NCI-H460 (cell line): ENCODE measurements around the gene NRCAM. TPM values are rescaled to one million over a fixed set of nuclear protein-coding genes. Genes with fewer than 3 reads are reported as not detected.
"Not testable (repeated sequence)": the region's sequence is repeated elsewhere in the genome, so short reads cannot be mapped to it uniquely, and the experiment has no call there.

ENCODE experiments used
- DNase-seq: peaks from one replicate; pipeline ENCODE4 v3.0.0-alpha.2; 2016; ENCODE audit warnings: low read depth; ENCODE audit errors: extremely low read depth
- total RNA-seq: library from RNA; depleted of rRNA; stranded (reverse); fragments of >200 nt; shearing (Covaris generic); gene quantifications from 2 replicates; pipeline ENCODE4 v1.2.3, GENCODE V29; 2014

NRCAM gene
- total RNA-seq, 1 experiment from 2014 or later, result 158 TPM

DNA sequence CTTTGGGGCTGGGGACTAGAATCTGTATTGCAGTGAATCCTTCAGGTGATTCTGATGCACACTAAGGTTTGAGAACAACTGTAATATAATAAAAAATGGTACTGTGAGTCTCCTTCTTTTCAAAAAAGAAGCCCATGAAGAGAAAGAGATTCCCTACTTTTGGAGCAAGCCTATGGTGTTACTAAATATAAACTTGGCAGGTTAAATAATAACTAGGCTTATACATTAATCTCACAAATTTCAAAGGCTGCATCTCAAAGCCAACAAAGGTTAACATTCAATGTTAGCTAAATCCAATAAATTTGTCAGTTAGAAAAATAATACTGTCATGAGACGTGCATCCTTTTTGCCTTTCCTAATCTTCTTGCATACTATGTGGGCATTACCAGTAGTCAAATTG, 166.4 kb downstream of the NRCAM start:
- DNase-seq, result no peak

GRCh38 chr7:108287857-108288256, 168.4 kb downstream of the NRCAM start:
- DNase-seq, result no peak

DNA sequence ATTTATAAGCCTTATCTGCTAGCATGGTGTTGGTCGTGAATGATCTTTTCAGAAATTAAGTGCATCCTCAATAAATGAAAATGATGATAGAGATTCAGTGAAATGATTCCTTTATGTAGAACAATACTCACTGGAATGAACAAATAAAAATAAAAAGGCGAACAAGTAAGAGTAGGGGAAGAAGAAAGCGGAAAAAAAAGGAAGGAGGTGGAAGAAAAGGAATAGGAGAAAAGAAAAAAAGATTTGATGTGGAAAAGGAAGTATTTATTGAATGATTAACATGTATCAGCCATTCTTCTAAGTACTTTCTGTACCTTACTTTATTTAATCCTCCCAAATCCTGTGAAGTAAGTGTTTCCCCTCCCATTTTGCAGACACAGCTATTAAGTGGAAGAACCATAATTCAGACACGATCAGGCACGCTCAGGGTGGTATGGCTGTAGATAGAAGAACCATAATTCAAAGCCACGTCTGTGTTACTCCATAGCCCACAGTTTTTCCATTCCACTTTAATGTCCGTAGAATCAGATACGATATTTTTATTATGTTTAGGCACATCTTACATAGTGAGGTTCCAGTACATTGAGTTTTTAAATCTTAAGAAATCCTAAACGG, 169.8 kb downstream of the NRCAM start:
- no peak for DNase-seq

- no peak for DNase-seq
Measured at GRCh38 chr7:108285778-108286177, 170.5 kb downstream of the NRCAM start.

DNA sequence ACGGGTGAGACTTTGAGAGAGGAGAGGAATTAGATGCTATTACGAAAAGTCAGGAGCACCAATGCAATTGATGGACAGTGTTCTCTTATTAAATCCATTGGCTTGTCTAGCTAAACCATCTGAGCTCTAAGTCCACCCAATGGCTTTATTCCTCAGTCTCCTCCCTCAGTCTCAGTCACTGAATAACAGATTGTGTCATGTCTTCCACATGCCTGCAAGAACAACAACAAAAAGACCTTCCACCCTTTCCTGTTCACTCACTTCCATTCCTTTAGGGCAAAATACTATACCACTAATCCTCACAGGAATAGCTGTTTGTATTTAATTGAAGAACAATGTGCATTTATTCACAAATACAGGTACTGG, 171.2 kb downstream of the NRCAM start:
- no peak for DNase-seq

DNA sequence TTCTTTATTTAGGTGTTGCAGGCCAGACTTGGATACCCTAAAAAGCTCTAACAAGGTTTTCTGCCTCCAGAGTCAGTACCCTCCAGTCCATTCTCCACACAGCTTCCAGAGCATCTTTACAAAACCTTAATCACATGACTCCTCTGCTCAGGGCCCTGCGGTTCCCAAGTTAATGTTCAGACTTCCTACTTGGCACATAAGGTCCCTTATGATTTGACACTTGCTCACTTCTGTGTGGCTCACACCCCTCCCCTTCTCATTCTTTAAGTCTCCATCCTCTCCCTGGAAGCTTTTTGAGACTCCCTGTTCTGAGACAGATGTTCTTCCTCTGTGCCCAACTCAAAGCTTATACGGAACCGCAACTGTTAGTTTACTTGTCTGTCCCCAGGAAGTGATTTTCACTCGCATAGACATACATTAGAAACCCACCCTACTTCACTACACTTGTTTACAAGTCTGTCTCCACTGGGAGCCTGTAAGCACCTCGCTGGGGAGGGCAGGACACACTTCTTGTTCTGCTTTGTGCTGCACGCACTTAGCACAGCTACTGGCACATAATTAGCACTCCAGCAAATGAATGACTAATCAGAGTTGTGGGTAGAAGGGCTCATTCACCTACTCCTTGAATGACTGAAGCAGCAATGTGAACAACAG, 171.8 kb downstream of the NRCAM start:
- no peak for DNase-seq

DNA sequence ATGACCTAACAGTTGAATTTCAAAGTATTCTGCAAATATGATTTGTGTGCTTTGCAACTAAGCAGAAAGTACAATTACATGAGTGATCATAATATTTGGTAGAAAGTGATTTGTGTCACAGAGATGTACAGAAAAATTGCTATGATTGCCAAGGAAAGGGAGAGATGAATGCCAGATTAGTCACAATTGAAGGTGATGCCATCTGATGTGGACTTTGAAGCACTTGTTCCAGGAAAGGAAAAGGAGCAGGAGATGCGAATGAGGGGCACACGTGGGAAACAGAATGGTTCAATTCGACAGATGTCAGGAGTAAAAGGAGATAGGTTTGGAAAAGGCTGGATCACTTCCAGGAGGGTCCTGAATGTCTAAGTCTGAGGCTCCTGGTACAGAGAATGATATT, 173.0 kb downstream of the NRCAM start:
- no peak for DNase-seq

DNA sequence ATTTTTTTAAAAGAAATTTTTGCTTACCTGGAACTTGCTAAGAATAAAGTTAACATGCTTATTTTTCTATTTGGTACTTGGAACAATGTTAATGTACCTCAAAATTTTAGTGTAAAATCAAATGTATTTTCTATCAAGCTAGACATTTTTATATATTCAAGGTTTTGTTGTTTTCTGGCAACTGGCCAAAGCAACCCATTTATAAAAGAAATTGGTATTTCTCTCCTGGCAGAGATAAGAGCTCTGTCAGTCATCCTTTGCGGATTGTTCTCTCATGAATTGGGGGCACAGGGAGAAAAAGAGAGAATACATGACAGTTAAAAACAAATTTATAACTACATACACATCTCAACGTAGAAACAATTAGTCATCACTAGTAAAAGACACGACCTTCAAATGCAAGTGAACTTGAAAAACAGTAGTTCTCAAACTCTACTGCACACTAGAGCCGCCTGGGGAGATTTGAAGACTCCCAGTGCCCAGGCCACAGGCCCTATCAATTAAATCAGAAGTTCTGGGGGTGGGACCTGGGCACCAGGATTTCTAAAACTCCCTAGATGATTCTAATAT, 173.7 kb downstream of the NRCAM start:
- DNase-seq, result no peak

GRCh38 chr7:108280136-108280535, 176.1 kb downstream of the NRCAM start:
- no peak for DNase-seq

- DNase-seq, result no peak
Measured at GRCh38 chr7:108278776-108279175, 177.5 kb downstream of the NRCAM start.

GRCh38 chr7:108278281-108278680, 178.0 kb downstream of the NRCAM start:
- DNase-seq, result no peak

DNA sequence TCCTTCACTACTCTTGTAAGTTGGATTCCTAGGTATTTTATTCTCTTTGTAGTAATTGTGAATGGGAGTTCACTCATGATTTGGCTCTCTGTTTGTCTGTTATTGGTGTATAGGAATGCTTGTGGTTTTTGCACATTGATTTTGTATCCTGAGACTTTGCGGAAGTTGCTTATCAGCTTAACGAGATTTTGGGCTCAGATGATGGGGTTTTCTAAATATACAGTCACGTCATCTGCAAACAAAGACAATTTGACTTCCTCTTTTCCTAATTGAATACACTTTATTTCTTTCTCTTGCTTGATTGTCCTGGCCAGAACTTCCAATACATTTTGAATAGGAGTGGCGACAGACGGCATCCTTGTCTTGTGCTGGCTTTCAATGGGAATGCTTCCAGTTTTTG, 181.8 kb downstream of the NRCAM start:
- DNase-seq, result not testable (repeated sequence)

GRCh38 chr7:108272891-108273290, 183.3 kb downstream of the NRCAM start:
- not testable (repeated sequence) for DNase-seq

DNA sequence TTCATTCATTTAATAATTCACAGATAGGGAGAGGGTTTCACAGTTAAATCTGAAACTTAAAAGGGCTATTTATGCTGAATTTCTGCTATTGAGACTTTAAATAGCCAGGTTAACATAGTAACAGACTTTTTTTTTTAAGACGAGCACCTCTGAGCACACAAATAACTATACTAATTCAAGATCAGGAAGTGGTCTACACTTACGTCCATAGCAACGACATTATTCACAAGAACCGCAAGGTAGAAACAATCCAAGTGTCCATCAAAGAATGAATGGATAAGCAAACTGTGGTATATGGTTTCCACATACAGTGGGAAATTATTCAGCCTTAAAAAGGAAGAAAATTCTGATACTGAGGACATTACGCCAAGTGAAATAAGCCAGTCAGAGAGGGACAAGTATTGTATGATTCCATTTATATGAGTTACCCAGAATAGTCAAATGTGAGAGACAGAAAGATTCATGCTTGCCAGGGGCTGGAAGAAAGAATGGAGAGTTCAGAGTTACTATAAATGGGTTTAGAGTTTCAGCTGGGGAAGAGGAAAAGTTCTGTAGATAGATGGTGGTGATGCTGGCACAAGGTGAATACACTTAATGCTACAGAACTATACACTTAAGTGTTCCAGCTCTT, 185.7 kb downstream of the NRCAM start:
- no peak for DNase-seq

- DNase-seq, result no peak
Measured at GRCh38 chr7:108268200-108268820, 187.9 kb downstream of the NRCAM start.

GRCh38 chr7:108267615-108268014, 188.6 kb downstream of the NRCAM start:
- no peak for DNase-seq

GRCh38 chr7:108266491-108266890, 189.7 kb downstream of the NRCAM start:
- no peak for DNase-seq

- DNase-seq, result no peak
Measured at GRCh38 chr7:108266035-108266434, 190.2 kb downstream of the NRCAM start.

DNA sequence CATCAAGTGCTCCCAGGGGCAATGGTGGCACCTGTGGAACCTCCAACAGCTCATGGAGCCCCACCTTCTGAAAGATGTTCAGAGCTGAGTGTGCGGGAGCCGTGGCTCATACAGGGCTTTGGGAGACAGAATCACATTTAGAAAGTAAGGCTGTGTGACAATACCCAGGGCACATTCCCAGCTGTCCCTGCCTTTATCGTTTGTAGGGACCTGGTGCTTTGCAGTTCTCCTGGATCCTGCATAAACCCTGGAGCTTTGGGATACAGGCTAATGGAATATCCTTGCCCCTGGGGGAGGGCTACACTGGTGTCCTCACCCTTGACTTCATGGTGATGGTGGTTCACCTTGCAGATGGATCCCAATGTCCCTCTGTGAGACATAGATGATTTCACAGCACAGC, 191.2 kb downstream of the NRCAM start:
- no peak for DNase-seq

DNA sequence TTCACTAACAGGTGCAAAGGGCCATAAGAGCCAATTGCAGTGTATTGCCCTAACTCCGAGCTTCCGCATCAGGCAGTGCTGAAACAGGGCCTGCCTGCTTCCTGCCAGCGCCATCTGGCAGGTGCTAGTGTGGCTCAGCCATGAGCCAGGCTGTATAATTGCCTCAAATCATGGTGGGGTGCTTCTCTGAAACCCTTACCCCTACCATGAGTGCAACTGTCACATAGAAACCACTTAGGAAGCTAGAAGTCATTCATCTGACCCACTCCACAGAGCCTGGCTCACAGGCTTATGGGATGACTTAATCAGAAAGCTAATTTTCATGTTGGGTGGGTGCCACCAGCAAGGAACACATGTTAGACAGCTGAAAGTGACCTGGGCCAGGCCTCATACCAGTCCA, 192.8 kb downstream of the NRCAM start:
- no peak for DNase-seq

GRCh38 chr7:108261560-108262255, 194.5 kb downstream of the NRCAM start:
- DNase-seq, result no peak
